ENCODE results near the gene BTF3L4.

DNA sequence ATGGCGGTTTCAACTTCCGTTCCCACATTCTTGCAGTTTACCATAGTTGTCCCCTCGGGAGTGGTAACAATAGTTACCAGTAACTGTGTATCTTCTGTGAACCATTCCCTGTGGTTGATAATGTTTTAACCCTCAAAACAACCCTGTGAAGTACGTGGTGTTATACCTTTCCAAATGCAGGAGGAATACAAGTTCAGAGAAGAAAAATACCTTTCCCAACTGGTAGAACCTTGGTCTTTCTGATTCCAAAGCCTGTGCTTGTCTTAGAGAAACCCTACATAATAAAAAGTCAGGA lies 789 bp downstream of the BTF3L4 start:
- TF ChIP-seq, protein P1, sequence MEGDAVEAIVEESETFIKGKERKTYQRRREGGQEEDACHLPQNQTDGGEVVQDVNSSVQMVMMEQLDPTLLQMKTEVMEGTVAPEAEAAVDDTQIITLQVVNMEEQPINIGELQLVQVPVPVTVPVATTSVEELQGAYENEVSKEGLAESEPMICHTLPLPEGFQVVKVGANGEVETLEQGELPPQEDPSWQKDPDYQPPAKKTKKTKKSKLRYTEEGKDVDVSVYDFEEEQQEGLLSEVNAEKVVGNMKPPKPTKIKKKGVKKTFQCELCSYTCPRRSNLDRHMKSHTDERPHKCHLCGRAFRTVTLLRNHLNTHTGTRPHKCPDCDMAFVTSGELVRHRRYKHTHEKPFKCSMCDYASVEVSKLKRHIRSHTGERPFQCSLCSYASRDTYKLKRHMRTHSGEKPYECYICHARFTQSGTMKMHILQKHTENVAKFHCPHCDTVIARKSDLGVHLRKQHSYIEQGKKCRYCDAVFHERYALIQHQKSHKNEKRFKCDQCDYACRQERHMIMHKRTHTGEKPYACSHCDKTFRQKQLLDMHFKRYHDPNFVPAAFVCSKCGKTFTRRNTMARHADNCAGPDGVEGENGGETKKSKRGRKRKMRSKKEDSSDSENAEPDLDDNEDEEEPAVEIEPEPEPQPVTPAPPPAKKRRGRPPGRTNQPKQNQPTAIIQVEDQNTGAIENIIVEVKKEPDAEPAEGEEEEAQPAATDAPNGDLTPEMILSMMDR (IDR thresholded peaks at IDR 0.05), result no peak
- TF ChIP-seq POLR2A (IDR thresholded peaks at IDR 0.05), result no peak
- no peak for TF ChIP-seq POLR2AphosphoS5 (IDR thresholded peaks at IDR 0.05)
